Endodermal cell (in vitro differentiated cells): Measurements from ENCODE around the gene CSNK2A1. TPM values are rescaled to one million over a fixed set of nuclear protein-coding genes. Genes with fewer than 3 reads are reported as not detected.

ENCODE experiments used
- DNase-seq: peaks from one replicate; pipeline ENCODE4 v3.0.0-alpha.2; 2017
- H3K27ac ChIP-seq: 2 replicates; pipeline ENCODE4 v1.5.1; 2013; ENCODE audit warnings: mild to moderate bottlenecking, low read depth, low read length, moderate library complexity
- H3K27me3 ChIP-seq: 2 replicates; pipeline ENCODE4 v1.6.1; 2013; ENCODE audit warnings: mild to moderate bottlenecking, low read length, moderate library complexity; ENCODE audit not compliant: insufficient read depth, control insufficient read depth, poor library complexity, severe bottlenecking
- H3K36me3 ChIP-seq: 2 replicates; pipeline ENCODE4 v1.7.0; 2013; ENCODE audit warnings: mild to moderate bottlenecking, low read length, moderate library complexity; ENCODE audit not compliant: control insufficient read depth, insufficient read depth
- H3K4me1 ChIP-seq: one replicate; pipeline ENCODE4 v1.7.0; 2013; ENCODE audit warnings: low read length; ENCODE audit not compliant: control insufficient read depth, insufficient read depth
- H3K4me3 ChIP-seq: 2 replicates; pipeline ENCODE4 v1.5.1; 2013; ENCODE audit warnings: mild to moderate bottlenecking, low read length, moderate library complexity
- H3K9ac ChIP-seq: 2 replicates; pipeline ENCODE4 v1.6.1; 2013; ENCODE audit warnings: mild to moderate bottlenecking, low read length, moderate library complexity; ENCODE audit not compliant: poor library complexity, severe bottlenecking; ENCODE audit errors: extremely low read depth
- H3K9me3 ChIP-seq: 2 replicates; pipeline ENCODE4 v1.6.1; 2013; ENCODE audit warnings: mild to moderate bottlenecking, low read length, moderate library complexity; ENCODE audit not compliant: control insufficient read depth
- H3K27ac Mint-ChIP-seq: 2 replicates; pipeline ENCODE4 v1.8.0; 2020; ENCODE audit warnings: mixed read lengths
- H3K27me3 Mint-ChIP-seq: 2 replicates; pipeline ENCODE4 v1.8.0; 2021; ENCODE audit warnings: mild to moderate bottlenecking, mixed read lengths; ENCODE audit not compliant: insufficient read depth
- H3K36me3 Mint-ChIP-seq: 2 replicates; pipeline ENCODE4 v1.8.0; 2020; ENCODE audit warnings: low read depth, mixed read lengths
- H3K4me1 Mint-ChIP-seq: 2 replicates; pipeline ENCODE4 v1.8.0; 2020; ENCODE audit warnings: mixed read lengths
- H3K4me3 Mint-ChIP-seq: 2 replicates; pipeline ENCODE4 v1.8.0; 2020; ENCODE audit warnings: mild to moderate bottlenecking, moderate library complexity, mixed read lengths
- H3K9me3 Mint-ChIP-seq: 2 replicates; pipeline ENCODE4 v1.8.0; 2020; ENCODE audit warnings: mild to moderate bottlenecking, mixed read lengths
- WGBS, 2 experiments: methylation state at CpG; one replicate each; pipeline versions ENCODE4 v1.1.5 to v1.1.7; 2013; ENCODE audit warnings: missing lambda C conversion rate in 2 of 2, mixed read lengths in 1 of 2; ENCODE audit not compliant: insufficient coverage in 1 of 2, insufficient read length in 1 of 2; 5-methylcytosine and 5-hydroxymethylcytosine counted together
- total RNA-seq, 2 donors: library from RNA; stranded (reverse); fragmentation: NEBNext Ultra II Directional in 1 of 2; extraction: Animal tissue kit (Norgen Biotek cat#: 25700) in 1 of 2; gene quantifications; 2 replicates in 1 of 2; 3 replicates in 1 of 2; pipeline ENCODE4 v1.2.1, GENCODE V29; 2021
- TF ChIP-seq, protein P1 (sequence below): fragments of 200-600 bp; sonication (generic); conservative IDR thresholded peaks from 2 replicates; pipeline ENCODE4 v1.5.0; 2021; ENCODE audit warnings: antibody characterized with exemption, mild to moderate bottlenecking

The CSNK2A1 gene
- total RNA-seq, 2 donors from 2014 or later = 202 to 239 TPM

DNA sequence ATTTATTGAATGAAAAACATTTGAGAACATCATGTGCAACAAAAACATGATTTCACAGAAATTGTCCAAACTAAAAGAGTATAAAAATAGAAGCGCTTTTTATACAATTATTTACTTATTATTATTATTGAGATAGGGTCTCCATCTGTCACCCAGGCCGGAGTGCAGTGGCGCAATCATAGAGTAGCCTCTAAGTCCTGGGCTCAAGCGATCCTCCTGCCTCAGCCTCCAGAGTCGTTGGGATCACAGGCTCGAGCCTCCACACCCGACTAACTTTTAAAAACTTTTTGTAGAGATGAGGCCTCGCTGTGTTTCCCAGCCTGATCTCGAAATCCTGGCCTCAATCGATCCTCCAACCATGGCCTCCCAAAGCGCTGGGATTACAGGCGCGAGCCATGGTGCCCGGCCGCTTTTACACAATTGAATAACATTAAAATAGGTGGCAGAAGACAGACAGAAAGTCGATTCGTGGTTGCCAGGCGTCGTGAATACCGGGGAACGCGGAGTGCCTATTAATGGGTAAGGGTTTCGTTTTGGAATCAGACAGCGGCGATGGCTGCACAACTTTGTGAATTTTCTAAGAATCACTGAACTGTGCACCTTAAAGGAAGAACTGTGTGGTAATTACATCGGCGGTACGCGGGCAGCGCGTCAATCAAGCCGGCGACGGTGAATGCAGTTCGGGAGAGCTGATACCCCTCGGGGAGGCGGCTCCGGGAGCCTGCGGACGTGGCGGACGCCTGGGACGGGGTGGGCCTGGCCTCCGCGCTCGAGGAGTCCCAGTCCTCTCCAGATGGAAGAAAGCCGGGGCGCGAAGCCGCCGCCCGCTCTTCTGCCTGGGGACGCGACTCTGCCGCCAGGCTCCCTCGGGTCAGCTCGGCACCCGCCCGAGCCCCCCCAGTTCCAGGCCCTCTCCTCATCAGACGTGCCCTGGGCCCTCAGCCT, 82.1 kb downstream of the CSNK2A1 start:
- Mint-ChIP-seq H3K27ac (peak overlapping the region; percentile 82), H3K27me3 (peaks cover 22% of the 10 kb centered on the region), H3K4me1 (peaks cover 24% of the 10 kb centered on the region), H3K4me3 (peak overlapping the region; percentile 72), H3K9me3 (peaks cover 5% of the 10 kb centered on the region), H3K36me3 (peaks cover 5% of the 10 kb centered on the region)
- 14 to 20% methylated on average over 42 to 59 of the region's 60 CpGs for WGBS, 2 experiments
- H3K4me1 ChIP-seq = peaks cover 4% of the 10 kb centered on the region
- H3K27me3 ChIP-seq = peaks cover 16% of the 10 kb centered on the region
- peak overlapping the region; percentile 92 for H3K4me3 ChIP-seq
- no peaks in the 10 kb centered on the region for H3K36me3 ChIP-seq
- DNase-seq = peak; percentile 83
- H3K27ac ChIP-seq = peak overlapping the region; percentile 70
- peak overlapping the region; percentile 75 for H3K9ac ChIP-seq
- TF ChIP-seq, protein P1, sequence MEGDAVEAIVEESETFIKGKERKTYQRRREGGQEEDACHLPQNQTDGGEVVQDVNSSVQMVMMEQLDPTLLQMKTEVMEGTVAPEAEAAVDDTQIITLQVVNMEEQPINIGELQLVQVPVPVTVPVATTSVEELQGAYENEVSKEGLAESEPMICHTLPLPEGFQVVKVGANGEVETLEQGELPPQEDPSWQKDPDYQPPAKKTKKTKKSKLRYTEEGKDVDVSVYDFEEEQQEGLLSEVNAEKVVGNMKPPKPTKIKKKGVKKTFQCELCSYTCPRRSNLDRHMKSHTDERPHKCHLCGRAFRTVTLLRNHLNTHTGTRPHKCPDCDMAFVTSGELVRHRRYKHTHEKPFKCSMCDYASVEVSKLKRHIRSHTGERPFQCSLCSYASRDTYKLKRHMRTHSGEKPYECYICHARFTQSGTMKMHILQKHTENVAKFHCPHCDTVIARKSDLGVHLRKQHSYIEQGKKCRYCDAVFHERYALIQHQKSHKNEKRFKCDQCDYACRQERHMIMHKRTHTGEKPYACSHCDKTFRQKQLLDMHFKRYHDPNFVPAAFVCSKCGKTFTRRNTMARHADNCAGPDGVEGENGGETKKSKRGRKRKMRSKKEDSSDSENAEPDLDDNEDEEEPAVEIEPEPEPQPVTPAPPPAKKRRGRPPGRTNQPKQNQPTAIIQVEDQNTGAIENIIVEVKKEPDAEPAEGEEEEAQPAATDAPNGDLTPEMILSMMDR = no peak
- no peaks in the 10 kb centered on the region for H3K9me3 ChIP-seq

DNA sequence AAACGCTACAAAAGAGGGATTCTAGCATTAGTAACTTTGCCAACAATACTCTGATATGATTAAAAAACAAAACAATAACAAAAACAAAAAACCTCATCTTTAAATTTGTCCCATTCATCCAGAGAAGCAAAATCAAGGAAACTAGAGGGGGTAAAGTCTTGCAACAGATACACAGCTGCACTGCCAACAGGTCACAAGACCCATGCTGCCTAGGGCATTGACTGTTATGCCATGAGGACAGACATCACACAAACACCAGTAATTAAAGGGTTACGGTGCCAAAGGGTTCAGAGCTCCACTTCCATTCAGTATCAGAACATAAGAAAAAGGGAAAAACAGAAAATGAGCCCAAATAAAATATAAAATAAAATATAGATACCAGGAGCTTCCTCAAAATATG, 82.9 kb downstream of the CSNK2A1 start:
- peaks cover 4% of the 10 kb centered on the region for H3K4me1 ChIP-seq
- H3K27me3 Mint-ChIP-seq = peaks cover 22% of the 10 kb centered on the region
- peak overlapping the region; percentile 72 for H3K4me3 Mint-ChIP-seq
- no peaks in the 10 kb centered on the region for H3K9me3 ChIP-seq
- TF ChIP-seq, protein P1 = no peak
- H3K9ac ChIP-seq = no peak overlapping the region
- H3K27ac ChIP-seq = no peak overlapping the region
- H3K9me3 Mint-ChIP-seq = no peaks in the 10 kb centered on the region
- peaks cover 5% of the 10 kb centered on the region for H3K36me3 Mint-ChIP-seq
- H3K27ac Mint-ChIP-seq = no peak overlapping the region
- 100% methylated on average over 1 to 2 of the region's 2 CpGs for WGBS, 2 experiments
- H3K27me3 ChIP-seq = peaks cover 16% of the 10 kb centered on the region
- DNase-seq = no peak
- H3K4me1 Mint-ChIP-seq = peaks cover 24% of the 10 kb centered on the region
- H3K4me3 ChIP-seq = peak overlapping the region; percentile 92
- H3K36me3 ChIP-seq = no peaks in the 10 kb centered on the region

- H3K4me3 ChIP-seq = peak overlapping the region; percentile 92
- peaks cover 5% of the 10 kb centered on the region for H3K36me3 Mint-ChIP-seq
- peak overlapping the region; percentile 72 for H3K4me3 Mint-ChIP-seq
- peaks cover 16% of the 10 kb centered on the region for H3K27me3 ChIP-seq
- peaks cover 24% of the 10 kb centered on the region for H3K4me1 Mint-ChIP-seq
- H3K27me3 Mint-ChIP-seq = peaks cover 21% of the 10 kb centered on the region
- H3K36me3 ChIP-seq = peaks cover under 1% of the 10 kb centered on the region
- H3K9ac ChIP-seq = no peak overlapping the region
- TF ChIP-seq, protein P1 = no peak
- H3K27ac ChIP-seq = no peak overlapping the region
- 56% methylated on average over 2 of the region's 3 CpGs; no CpG with 5 or more reads in 1 of the 2 experiments for whole genome bisulfite sequencing, 2 experiments
- H3K4me1 ChIP-seq = peaks cover 4% of the 10 kb centered on the region
- H3K27ac Mint-ChIP-seq = no peak overlapping the region
- H3K9me3 ChIP-seq = no peaks in the 10 kb centered on the region
- H3K9me3 Mint-ChIP-seq = no peaks in the 10 kb centered on the region
- DNase-seq = no peak
These were observed 83.4 kb downstream of the CSNK2A1 start for GRCh38 chr20:460180-460579.
